Measurements from ENCODE around the gene KIF13A. TPM values are rescaled to one million over a fixed set of nuclear protein-coding genes. Genes with fewer than 3 reads are reported as not detected.
A peak's percentile ranks its signal among the peaks of the same experiment; 100 is the strongest.

Gene KIF13A
- total and polyA plus RNA-seq, 2 experiments from 2014 or later, result 8.4 to 28.2 TPM

DNA sequence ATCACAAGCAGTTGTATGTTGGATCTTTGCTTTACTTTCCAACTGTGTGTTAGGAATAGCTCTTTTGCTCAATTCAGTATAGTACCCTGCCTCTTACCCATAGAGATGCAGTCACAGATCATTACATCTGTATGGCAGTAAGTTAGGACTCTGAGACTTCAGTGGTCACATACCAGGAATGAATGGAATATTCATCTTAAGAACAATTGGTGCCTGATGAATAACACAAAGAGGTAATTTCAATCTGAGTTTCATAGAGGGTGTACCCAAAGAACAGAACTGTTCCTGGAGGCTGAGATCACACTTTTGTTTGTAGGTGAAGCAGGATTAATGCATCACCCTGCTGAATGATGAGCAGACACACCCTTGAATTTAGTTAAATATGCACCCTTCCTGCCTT lies 28.7 kb upstream of the KIF13A start:
- ATAC-seq (no peak), DNase-seq (ENCODE audit: low spot score) (no peak)
- H3K36me3 Mint-ChIP-seq (ENCODE audit: low read depth), result peaks cover 8% of the 10 kb centered on the region

More for the DNA sequence above, 28.7 kb upstream of the KIF13A start:
- H3K27ac ChIP-seq (ENCODE audit: low read depth), result no peak overlapping the region
- Mint-ChIP-seq H3K27me3 (ENCODE audit: insufficient read depth, low read depth, poor library complexity) (no peaks in the 10 kb centered on the region), H3K4me1 (peaks cover 22% of the 10 kb centered on the region), H3K27ac (no peak overlapping the region), H3K9me3 (peaks cover 6% of the 10 kb centered on the region; the same call in 1 of the 3 replicates), H3K4me3 (no peak overlapping the region)
- H4K20me1 ChIP-seq (replicated peaks; ENCODE audit: insufficient read depth), result no peaks in the 10 kb centered on the region
- H3K79me2 ChIP-seq (replicated peaks; ENCODE audit: insufficient read depth), result no peaks in the 10 kb centered on the region
- no peak overlapping the region for H3K4me2 ChIP-seq
- H3F3A ChIP-seq (replicated peaks; ENCODE audit: low read depth), result no peaks in the 10 kb centered on the region
- H3K27me3 ChIP-seq (ENCODE audit: insufficient read depth), result no peaks in the 10 kb centered on the region
- TF ChIP-seq, protein P1, sequence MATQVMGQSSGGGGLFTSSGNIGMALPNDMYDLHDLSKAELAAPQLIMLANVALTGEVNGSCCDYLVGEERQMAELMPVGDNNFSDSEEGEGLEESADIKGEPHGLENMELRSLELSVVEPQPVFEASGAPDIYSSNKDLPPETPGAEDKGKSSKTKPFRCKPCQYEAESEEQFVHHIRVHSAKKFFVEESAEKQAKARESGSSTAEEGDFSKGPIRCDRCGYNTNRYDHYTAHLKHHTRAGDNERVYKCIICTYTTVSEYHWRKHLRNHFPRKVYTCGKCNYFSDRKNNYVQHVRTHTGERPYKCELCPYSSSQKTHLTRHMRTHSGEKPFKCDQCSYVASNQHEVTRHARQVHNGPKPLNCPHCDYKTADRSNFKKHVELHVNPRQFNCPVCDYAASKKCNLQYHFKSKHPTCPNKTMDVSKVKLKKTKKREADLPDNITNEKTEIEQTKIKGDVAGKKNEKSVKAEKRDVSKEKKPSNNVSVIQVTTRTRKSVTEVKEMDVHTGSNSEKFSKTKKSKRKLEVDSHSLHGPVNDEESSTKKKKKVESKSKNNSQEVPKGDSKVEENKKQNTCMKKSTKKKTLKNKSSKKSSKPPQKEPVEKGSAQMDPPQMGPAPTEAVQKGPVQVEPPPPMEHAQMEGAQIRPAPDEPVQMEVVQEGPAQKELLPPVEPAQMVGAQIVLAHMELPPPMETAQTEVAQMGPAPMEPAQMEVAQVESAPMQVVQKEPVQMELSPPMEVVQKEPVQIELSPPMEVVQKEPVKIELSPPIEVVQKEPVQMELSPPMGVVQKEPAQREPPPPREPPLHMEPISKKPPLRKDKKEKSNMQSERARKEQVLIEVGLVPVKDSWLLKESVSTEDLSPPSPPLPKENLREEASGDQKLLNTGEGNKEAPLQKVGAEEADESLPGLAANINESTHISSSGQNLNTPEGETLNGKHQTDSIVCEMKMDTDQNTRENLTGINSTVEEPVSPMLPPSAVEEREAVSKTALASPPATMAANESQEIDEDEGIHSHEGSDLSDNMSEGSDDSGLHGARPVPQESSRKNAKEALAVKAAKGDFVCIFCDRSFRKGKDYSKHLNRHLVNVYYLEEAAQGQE (IDR thresholded peaks at IDR 0.05; ENCODE audit: unreplicated experiment), result no peak
- TF ChIP-seq POLR2AphosphoS5 (IDR thresholded peaks at IDR 0.05; ENCODE audit: low read depth) (no peak), JUNB (IDR thresholded peaks at IDR 0.05; ENCODE audit: unreplicated experiment) (no peak), STAT1 (IDR thresholded peaks at IDR 0.05; ENCODE audit: unreplicated experiment) (no peak), EZH2phosphoT487 (IDR thresholded peaks at IDR 0.05; ENCODE audit: unreplicated experiment) (no peak), EZH2 (IDR thresholded peaks at IDR 0.05; ENCODE audit: low read depth, unreplicated experiment) (no peak), NANOG (IDR thresholded peaks at IDR 0.05; ENCODE audit: borderline replicate concordance) (no peak), CREB1 (CRISPR knock-in tag; IDR thresholded peaks at IDR 0.05; ENCODE audit: low read depth) (no peak), ZNF331 (CRISPR knock-in tag; IDR thresholded peaks at IDR 0.05; ENCODE audit: low read depth) (no peak), ZNF114 (CRISPR knock-in tag; IDR thresholded peaks at IDR 0.05) (no peak)
- TF ChIP-seq, protein P2, sequence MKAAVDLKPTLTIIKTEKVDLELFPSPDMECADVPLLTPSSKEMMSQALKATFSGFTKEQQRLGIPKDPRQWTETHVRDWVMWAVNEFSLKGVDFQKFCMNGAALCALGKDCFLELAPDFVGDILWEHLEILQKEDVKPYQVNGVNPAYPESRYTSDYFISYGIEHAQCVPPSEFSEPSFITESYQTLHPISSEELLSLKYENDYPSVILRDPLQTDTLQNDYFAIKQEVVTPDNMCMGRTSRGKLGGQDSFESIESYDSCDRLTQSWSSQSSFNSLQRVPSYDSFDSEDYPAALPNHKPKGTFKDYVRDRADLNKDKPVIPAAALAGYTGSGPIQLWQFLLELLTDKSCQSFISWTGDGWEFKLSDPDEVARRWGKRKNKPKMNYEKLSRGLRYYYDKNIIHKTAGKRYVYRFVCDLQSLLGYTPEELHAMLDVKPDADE (IDR thresholded peaks at IDR 0.05), result no peak
- TF ChIP-seq, protein P3, sequence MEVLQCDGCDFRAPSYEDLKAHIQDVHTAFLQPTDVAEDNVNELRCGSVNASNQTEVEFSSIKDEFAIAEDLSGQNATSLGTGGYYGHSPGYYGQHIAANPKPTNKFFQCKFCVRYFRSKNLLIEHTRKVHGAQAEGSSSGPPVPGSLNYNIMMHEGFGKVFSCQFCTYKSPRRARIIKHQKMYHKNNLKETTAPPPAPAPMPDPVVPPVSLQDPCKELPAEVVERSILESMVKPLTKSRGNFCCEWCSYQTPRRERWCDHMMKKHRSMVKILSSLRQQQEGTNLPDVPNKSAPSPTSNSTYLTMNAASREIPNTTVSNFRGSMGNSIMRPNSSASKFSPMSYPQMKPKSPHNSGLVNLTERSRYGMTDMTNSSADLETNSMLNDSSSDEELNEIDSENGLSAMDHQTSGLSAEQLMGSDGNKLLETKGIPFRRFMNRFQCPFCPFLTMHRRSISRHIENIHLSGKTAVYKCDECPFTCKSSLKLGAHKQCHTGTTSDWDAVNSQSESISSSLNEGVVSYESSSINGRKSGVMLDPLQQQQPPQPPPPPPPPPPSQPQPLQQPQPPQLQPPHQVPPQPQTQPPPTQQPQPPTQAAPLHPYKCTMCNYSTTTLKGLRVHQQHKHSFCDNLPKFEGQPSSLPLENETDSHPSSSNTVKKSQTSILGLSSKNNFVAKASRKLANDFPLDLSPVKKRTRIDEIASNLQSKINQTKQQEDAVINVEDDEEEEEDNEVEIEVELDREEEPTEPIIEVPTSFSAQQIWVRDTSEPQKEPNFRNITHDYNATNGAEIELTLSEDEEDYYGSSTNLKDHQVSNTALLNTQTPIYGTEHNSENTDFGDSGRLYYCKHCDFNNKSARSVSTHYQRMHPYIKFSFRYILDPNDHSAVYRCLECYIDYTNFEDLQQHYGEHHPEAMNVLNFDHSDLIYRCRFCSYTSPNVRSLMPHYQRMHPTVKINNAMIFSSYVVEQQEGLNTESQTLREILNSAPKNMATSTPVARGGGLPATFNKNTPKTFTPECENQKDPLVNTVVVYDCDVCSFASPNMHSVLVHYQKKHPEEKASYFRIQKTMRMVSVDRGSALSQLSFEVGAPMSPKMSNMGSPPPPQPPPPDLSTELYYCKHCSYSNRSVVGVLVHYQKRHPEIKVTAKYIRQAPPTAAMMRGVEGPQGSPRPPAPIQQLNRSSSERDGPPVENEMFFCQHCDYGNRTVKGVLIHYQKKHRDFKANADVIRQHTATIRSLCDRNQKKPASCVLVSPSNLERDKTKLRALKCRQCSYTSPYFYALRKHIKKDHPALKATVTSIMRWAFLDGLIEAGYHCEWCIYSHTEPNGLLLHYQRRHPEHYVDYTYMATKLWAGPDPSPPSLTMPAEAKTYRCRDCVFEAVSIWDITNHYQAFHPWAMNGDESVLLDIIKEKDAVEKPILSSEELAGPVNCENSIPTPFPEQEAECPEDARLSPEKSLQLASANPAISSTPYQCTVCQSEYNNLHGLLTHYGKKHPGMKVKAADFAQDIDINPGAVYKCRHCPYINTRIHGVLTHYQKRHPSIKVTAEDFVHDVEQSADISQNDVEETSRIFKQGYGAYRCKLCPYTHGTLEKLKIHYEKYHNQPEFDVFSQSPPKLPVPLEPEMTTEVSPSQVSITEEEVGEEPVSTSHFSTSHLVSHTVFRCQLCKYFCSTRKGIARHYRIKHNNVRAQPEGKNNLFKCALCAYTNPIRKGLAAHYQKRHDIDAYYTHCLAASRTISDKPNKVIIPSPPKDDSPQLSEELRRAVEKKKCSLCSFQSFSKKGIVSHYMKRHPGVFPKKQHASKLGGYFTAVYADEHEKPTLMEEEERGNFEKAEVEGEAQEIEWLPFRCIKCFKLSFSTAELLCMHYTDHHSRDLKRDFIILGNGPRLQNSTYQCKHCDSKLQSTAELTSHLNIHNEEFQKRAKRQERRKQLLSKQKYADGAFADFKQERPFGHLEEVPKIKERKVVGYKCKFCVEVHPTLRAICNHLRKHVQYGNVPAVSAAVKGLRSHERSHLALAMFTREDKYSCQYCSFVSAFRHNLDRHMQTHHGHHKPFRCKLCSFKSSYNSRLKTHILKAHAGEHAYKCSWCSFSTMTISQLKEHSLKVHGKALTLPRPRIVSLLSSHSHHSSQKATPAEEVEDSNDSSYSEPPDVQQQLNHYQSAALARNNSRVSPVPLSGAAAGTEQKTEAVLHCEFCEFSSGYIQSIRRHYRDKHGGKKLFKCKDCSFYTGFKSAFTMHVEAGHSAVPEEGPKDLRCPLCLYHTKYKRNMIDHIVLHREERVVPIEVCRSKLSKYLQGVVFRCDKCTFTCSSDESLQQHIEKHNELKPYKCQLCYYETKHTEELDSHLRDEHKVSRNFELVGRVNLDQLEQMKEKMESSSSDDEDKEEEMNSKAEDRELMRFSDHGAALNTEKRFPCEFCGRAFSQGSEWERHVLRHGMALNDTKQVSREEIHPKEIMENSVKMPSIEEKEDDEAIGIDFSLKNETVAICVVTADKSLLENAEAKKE (CRISPR knock-in tag; IDR thresholded peaks at IDR 0.05), result no peak
- TF ChIP-seq, protein P4, sequence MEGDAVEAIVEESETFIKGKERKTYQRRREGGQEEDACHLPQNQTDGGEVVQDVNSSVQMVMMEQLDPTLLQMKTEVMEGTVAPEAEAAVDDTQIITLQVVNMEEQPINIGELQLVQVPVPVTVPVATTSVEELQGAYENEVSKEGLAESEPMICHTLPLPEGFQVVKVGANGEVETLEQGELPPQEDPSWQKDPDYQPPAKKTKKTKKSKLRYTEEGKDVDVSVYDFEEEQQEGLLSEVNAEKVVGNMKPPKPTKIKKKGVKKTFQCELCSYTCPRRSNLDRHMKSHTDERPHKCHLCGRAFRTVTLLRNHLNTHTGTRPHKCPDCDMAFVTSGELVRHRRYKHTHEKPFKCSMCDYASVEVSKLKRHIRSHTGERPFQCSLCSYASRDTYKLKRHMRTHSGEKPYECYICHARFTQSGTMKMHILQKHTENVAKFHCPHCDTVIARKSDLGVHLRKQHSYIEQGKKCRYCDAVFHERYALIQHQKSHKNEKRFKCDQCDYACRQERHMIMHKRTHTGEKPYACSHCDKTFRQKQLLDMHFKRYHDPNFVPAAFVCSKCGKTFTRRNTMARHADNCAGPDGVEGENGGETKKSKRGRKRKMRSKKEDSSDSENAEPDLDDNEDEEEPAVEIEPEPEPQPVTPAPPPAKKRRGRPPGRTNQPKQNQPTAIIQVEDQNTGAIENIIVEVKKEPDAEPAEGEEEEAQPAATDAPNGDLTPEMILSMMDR (conservative IDR thresholded peaks at IDR 0.05; ENCODE audit: low read depth in 2 of 2), result no peak
- H3K36me3 ChIP-seq (ENCODE audit: insufficient read depth), result no peaks in the 10 kb centered on the region
- H3K4me1 ChIP-seq (ENCODE audit: insufficient read depth), result peaks cover 14% of the 10 kb centered on the region; the same call in 1 of the 2 replicates
- H3K4me3 ChIP-seq, result no peak overlapping the region
- no peaks in the 10 kb centered on the region for H3K9me2 ChIP-seq (ENCODE audit: insufficient read depth)
- peak overlapping the region; percentile 75 for H2AFZ ChIP-seq

Measured in GM23338 (cell line).